Bronchial epithelial cell (primary cell): Measurements from ENCODE around the gene SEZ6L. TPM values are rescaled to one million over a fixed set of nuclear protein-coding genes. Genes with fewer than 3 reads are reported as not detected.

Source experiments
- DNase-seq: peaks from one replicate; pipeline ENCODE4 v3.0.0-alpha.2; 2010; ENCODE audit warnings: low read depth
- FAIRE-seq: peaks from 2 replicates; lab custom pipeline; 2011; peaks lifted over from hg19 to GRCh38; lab: Jason Lieb, UNC
- H3K27me3 ChIP-seq: 2 replicates; pipeline ENCODE4 v1.5.1; 2011; ENCODE audit warnings: low read length; ENCODE audit not compliant: control insufficient read depth, insufficient read depth
- H3K36me3 ChIP-seq: 2 replicates; pipeline ENCODE4 v1.5.1; 2011; ENCODE audit warnings: low read length; ENCODE audit not compliant: control insufficient read depth, insufficient read depth
- H3K4me3 ChIP-seq: 2 replicates; pipeline ENCODE4 v1.5.1; 2011; ENCODE audit warnings: mild to moderate bottlenecking, low read depth, low read length, control low read depth
- CTCF ChIP-seq: IDR thresholded peaks from 2 replicates; pipeline ENCODE4 v1.5.1; 2011; ENCODE audit warnings: mild to moderate bottlenecking, moderate library complexity, low read length, control low read depth, inconsistent platforms; ENCODE audit not compliant: insufficient read depth, severe bottlenecking
- total RNA-seq: library from RNA; depleted of rRNA; stranded (reverse); fragments of >200 nt; gene quantifications from 2 replicates; pipeline ENCODE4 v1.2.1, GENCODE V29; 2014

Gene SEZ6L
- total RNA-seq, 1 donor from 2014 or later, result not detected

GRCh38 chr22:26302726-26303125, 133.5 kb downstream of the SEZ6L start:
- Histone ChIP-seq H3K36me3 (no peaks in the 10 kb centered on the region), H3K27me3 (no peaks in the 10 kb centered on the region), H3K4me3 (no peak overlapping the region)
- no peak for TF ChIP-seq CTCF
- DNase-seq, result no peak
- no peak for FAIRE-seq

GRCh38 chr22:26303475-26303874, 134.2 kb downstream of the SEZ6L start:
- FAIRE-seq (no peak), DNase-seq (no peak)
- H3K4me3 ChIP-seq, result no peak overlapping the region
- no peaks in the 10 kb centered on the region for H3K27me3 ChIP-seq
- no peaks in the 10 kb centered on the region for H3K36me3 ChIP-seq
- TF ChIP-seq CTCF, result no peak

GRCh38 chr22:26304730-26305129, 135.5 kb downstream of the SEZ6L start:
- no peak for TF ChIP-seq CTCF
- Histone ChIP-seq H3K36me3 (no peaks in the 10 kb centered on the region), H3K27me3 (no peaks in the 10 kb centered on the region), H3K4me3 (no peak overlapping the region)
- DNase-seq (no peak), FAIRE-seq (no peak)

- Histone ChIP-seq H3K27me3 (no peaks in the 10 kb centered on the region), H3K36me3 (no peaks in the 10 kb centered on the region), H3K4me3 (no peak overlapping the region)
- TF ChIP-seq CTCF, result no peak
- no peak for DNase-seq
- FAIRE-seq, result no peak
Observed at GRCh38 chr22:26308467-26308866, 139.2 kb downstream of the SEZ6L start.

- FAIRE-seq (no peak), DNase-seq (no peak)
- no peaks in the 10 kb centered on the region for H3K27me3 ChIP-seq
- no peak overlapping the region for H3K4me3 ChIP-seq
- no peaks in the 10 kb centered on the region for H3K36me3 ChIP-seq
- no peak for TF ChIP-seq CTCF
Observed at GRCh38 chr22:26310616-26311015, 141.4 kb downstream of the SEZ6L start.

GRCh38 chr22:26313291-26313690, 144.0 kb downstream of the SEZ6L start:
- no peaks in the 10 kb centered on the region for H3K36me3 ChIP-seq
- FAIRE-seq, result no peak
- TF ChIP-seq CTCF, result no peak
- H3K4me3 ChIP-seq, result no peak overlapping the region
- H3K27me3 ChIP-seq, result no peaks in the 10 kb centered on the region
- no peak for DNase-seq
